GM21360 (cell line): ENCODE measurements around the gene RPP25L.
"Not testable (repeated sequence)": the region's sequence is repeated elsewhere in the genome, so short reads cannot be mapped to it uniquely, and the experiment has no call there.

Source experiments
- ATAC-seq: cut with Tn5 transposase; IDR thresholded peaks from one replicate; pipeline ENCODE4 v1.9.1; 2021; ENCODE audit warnings: mild to moderate bottlenecking, moderate library complexity; ENCODE audit not compliant: unreplicated experiment

The RPP25L gene, protein sequence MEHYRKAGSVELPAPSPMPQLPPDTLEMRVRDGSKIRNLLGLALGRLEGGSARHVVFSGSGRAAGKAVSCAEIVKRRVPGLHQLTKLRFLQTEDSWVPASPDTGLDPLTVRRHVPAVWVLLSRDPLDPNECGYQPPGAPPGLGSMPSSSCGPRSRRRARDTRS

DNA sequence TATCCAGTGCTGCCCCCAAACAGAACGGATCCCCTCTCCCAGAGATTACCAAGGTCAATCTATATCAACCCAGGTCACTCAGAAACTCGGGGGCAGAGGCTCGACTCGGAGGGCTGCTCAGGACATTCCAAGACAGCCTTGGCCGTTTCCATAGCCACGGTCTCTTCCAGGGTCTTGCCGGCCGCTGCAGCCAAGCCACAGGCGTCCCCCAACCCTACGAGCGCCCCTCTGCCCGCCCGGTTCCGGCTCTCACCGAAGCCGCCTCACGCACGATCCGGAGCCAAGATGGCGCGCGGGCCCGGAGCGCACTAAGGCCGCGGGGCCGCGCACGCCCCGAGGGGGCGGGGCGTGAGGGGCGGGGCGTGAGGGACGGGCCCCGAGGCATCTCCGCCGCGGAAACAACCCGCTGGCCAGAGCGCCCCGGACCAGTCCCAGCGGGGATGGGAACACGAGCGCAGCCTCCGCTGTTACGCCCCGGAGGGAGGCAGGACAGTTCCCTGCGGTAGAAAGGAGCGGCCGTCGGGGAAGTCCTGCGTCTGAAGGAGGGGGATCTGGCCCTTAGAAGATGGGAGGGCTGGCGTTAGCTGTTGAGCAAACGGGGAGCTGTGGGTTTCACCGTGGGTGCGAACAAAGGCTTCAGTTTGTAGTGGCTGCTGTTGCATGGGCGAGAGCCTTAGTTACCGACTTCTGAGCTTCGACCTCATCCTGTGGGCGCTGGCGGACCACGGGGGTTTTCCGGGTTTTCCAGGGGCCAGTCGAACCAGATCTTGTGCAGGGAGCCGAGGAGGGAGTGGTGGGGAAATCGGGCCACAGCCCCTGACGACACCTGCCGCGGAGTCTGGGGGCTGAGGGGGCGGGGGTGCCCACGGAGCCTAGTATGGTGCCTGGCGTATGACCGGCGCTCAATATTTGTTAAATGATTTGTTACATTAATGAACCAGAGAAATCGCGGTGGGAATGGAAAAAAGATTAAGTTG lies at the start of gene RPP25L:
RPP25L (minus strand) TSS at position 287 of the 977 bp plus-strand sequence. CDS start 801 bp downstream, outside the sequence.
- peak; percentile 81 for ATAC-seq

DNA sequence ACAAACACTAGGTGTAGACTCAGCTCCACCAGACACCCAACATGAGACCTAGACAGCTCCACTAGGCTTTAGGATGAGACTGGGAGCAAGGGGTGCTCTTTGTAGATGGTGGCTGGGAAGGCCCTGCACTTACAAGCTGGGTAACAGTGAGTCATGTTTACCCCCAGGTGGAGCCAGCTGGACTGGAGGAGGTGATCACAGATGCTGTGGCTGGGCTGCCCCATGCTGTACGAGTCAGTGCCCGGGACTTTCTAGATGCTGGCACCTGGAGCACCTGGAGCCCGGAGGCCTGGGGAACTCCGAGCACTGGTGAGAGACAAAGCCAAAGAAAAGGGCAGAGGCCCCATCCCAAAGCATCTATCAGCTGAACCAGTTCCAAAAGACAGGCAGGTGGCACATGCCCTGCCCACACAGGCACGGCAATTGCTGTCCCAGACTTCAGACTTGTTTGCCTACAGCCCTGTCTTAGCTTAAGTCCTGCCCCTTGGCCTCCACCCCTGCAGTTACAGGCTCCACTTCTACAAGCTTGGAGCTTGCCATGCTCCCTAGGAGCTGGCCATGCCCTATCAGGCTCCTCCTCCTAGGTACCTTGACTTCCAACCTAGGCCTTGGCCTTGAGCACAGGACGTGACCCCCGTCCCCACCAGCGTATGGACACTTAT lies 47.8 kb upstream of the RPP25L start:
- no peak for ATAC-seq

DNA sequence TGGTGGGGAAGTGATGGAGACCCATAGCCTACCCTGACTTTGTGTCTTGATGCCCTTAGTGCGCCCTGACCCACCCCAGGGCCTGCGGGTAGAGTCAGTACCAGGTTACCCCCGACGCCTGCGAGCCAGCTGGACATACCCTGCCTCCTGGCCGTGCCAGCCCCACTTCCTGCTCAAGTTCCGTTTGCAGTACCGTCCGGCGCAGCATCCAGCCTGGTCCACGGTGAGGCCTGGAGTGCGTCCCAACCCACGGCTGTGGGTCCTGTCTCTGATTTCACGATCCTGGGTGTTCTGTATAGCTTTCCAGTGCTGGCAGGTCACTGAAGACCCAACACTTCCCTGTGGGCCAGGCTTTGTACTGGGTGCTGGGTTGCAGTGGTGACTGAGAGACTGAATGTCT lies 46.6 kb upstream of the RPP25L start:
- no peak for ATAC-seq

DNA sequence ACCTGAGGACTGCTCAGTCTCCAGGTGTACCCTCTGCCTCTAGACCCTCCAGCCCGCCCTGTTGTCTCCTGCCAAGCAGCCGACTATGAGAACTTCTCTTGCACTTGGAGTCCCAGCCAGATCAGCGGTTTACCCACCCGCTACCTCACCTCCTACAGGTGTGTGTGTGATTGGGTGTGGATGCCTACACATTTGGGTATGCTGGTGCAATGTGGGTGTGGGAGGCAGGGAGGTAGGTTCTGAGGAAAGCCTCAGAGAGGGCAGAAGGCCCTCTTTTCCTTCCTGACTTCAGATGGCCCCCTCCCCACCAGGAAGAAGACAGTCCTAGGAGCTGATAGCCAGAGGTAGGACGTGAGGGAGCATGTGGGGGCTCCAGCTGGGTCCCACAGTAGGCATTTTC lies 45.1 kb upstream of the RPP25L start:
- ATAC-seq: no peak

DNA sequence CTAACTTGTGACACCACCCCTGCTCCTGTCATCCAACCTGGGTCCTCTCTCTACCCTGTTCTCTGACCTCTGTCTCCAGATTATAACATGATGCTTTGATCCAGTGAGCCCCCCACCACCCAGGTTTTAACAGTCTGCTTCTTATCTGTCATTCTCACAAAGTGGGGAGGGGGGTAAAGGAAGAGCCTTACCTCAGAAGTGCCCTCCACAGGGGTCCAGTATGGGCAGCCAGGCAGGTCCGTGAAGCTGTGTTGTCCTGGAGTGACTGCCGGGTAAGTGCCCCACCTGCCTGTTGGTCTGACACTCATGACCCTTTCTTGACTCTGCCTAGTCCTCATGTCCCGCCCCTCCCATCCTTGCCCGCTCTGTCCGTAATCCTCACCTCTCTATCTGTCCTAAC lies 43.5 kb upstream of the RPP25L start:
- ATAC-seq: no peak

DNA sequence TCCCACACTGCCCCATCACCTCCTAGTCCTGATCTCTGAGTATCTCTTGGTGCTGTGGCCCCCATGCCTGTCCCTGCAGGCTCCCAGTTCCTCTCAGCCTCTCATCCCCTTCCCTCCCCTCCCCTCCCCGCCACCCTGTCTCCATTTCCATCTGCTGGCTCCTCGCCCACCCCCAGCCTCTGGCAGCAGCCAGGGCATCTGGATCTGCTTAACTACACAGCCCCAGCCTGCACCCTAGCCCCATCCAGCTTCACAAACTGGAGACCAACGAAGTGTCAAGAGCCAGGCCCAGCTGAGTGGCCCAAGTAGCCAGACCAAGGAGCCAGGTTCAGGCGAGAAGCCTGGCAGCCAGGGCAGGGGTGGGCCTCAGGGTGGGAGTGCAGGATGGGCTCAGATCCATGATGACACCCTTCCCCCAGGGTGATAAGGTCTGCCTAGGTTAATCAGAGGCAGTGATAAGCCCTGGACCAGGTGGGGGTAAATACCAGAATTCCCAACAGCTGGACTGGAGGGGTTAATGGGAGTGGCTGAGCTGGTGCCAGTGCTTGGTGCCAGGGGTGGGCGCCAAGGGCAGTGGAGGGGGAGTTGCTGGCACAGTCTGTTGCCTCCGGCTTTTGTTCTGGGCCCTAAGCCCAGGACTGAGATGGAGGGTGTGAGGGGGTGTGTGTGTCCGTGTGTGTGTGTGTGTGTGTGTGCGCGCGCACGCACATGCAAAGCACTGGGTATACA lies 42.6 kb upstream of the RPP25L start:
- no peak for ATAC-seq

DNA sequence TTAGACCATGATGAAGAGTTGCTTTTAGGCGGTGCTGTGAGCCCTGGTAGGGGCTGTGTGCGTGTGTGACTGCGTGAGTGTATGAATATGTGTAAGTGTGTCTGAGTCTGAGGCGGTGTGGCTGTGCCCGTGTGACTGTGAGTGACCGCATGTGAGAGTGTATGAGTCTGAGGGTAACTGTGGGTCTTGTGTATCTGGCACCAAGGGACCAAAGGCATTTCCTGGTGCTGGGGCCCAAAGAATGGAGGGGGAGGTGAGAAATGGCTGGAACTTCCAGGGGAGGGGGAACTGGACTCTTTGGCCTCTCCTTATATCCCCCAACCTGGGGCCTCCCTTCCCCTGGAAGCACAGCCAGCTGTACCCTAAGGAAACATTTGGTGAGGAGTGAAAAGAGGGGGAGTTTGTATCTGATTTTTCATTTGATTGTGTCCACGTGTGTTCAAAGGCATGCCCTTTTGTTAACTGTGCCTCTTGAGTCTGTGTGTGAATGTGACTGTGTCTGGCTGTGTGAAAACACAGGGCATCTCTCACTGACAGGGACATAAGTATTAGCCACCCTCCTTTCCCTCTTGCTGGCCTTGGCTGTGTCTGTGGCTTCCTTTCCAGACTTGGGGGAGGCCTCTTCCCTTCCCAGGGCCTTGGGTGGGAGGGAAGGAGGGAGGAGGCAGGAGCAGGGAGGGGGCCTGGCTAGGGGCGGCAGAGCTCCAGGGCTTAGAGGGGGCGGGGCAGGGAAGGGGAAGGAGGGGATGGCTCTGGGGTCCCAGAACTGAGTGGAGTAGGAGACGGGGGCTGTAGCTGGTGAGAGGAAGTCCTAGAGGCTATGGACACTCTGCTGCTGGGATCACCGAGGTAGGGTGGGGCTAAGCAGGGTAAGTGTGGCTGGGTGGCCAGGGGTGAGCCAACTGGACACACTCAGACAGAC lies 41.5 kb upstream of the RPP25L start:
- ATAC-seq: no peak

DNA sequence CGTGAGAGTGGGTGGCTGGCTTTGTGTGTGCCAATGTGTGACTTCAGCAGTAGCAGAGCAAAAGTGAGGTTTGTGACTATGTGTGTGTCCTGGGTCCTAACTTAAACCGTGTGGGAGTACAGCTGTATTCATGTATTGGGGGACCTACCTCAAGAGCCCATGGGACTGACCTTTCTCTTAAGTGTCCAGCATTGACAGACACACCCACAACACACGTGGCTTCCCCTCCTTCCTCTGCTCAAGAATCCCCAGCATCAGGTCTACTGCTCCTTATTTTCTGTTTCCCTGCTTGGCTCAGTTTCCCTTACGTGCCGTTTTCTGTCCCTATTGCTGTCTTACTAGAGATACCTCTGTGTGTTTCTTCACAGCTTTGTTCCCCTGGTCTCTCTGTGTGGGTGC lies 40.7 kb upstream of the RPP25L start:
- no peak for ATAC-seq

DNA sequence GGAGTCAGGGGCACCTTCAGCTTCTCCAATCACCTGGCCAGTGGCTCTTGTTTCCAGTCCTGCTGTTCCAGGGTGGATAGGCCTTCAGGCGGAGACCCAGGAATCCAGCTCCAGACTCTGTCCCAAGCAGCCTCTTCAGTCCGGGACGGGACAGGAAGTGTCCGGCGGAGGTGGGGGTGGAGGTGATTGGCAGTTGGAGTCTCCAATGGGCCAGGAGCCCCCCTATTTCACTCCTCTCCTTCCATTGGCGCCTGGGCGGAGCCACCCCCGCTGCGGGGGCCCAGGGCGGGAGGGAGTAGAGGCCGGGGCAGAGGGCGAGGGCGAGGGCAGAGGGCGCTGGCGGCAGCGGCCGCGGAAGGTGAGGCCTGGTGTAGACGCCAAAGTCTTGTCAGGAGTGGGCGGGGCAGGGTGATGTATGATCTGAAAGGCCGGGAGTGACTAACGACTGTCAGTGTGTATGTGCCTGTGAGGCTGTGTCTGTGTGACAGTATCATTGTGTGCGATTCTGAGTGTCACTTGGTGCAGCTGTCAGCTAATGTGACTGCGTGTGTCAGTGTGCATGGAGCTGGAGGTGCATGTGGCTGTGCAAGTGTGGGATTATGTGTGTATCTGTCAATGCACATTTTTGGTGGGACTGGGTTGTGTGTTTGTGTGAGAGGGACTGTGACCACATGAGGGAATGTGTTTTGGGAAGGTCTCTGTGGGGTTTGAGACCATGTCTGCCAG lies 40.1 kb upstream of the RPP25L start, which contains the start of gene IL11RA:
IL11RA (plus strand) TSS at position 310 of the 726 bp plus-strand sequence. CDS start 3,033 bp downstream, outside the sequence.
- ATAC-seq: no peak

DNA sequence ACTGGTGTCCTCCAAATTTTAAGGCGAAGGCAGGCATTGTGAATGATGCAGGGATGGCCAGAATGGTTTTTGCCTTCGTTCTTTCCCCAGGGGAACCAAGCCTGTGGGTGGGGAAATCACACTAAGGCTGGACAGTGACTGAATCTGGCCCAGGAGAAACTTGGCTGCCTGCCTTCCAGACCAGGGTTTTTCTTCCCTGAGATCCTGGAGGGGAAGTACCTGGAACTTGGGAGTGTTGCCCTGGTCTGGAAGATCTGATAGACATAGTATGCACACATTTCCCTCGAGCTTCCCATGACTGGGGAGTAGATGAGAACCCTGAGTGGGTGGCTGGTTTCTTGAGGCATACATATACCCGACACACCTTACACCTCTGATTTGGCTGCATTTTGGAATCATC lies 39.4 kb upstream of the RPP25L start:
- no peak for ATAC-seq

DNA sequence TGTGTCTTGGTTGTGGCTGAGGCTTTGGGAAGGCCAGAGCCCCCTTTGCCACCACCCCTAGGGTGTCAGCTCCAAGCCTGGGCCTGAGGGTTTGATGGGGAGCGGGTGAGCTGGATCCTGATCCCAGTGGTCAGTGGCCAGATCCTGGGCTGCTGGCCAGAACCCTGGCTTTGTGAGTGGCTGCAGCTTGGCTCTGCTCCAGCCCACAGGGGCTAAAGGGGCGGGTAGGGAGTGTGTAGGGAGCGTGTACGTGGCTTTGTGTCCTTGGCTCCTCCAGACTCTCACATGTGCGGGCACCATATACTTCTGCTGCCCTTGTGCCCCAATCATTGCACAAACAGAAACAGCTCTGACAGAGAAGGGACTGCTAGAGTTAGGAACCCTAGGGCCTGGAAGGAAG lies 38.9 kb upstream of the RPP25L start:
- no peak for ATAC-seq

DNA sequence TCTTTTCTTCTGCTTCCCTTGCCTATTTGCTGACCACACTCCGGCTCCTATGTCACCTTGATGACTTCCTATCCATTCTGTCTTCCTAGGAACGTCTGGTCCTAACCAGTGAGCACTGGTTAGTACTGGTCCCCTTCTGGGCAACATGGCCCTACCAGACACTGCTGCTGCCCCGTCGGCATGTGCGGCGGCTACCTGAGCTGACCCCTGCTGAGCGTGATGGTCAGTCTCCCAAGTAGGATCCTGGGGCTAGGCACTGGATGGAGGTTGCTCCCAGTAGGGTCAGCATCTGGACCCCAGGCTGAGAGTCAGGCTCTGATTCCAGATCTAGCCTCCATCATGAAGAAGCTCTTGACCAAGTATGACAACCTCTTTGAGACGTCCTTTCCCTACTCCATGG lies 36.8 kb upstream of the RPP25L start:
- no peak for ATAC-seq

DNA sequence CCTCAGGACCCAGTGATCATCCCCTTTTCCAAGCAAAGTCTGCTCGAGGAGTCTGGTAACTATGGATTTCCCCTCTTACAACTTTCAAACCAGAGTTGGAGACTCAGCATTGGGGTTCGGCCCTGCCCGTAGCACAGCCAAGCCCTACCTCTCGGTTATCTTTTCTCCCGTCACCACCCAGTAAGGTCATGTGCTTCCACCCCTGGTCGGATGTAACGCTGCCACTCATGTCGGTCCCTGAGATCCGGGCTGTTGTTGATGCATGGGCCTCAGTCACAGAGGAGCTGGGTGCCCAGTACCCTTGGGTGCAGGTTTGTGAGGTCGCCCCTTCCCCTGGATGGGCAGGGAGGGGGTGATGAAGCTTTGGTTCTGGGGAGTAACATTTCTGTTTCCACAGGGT lies 35.8 kb upstream of the RPP25L start:
- ATAC-seq: no peak

DNA sequence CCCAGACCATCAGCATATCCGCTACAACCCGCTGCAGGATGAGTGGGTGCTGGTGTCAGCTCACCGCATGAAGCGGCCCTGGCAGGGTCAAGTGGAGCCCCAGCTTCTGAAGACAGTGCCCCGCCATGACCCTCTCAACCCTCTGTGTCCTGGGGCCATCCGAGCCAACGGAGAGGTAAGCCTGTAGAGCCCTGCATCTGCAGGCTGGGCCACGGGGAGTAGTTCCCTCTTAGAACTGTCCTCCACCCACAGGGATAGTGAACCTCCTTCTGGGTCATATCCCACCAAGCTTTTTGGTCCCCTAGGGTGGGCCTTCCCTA lies 35.1 kb upstream of the RPP25L start:
- no peak for ATAC-seq

DNA sequence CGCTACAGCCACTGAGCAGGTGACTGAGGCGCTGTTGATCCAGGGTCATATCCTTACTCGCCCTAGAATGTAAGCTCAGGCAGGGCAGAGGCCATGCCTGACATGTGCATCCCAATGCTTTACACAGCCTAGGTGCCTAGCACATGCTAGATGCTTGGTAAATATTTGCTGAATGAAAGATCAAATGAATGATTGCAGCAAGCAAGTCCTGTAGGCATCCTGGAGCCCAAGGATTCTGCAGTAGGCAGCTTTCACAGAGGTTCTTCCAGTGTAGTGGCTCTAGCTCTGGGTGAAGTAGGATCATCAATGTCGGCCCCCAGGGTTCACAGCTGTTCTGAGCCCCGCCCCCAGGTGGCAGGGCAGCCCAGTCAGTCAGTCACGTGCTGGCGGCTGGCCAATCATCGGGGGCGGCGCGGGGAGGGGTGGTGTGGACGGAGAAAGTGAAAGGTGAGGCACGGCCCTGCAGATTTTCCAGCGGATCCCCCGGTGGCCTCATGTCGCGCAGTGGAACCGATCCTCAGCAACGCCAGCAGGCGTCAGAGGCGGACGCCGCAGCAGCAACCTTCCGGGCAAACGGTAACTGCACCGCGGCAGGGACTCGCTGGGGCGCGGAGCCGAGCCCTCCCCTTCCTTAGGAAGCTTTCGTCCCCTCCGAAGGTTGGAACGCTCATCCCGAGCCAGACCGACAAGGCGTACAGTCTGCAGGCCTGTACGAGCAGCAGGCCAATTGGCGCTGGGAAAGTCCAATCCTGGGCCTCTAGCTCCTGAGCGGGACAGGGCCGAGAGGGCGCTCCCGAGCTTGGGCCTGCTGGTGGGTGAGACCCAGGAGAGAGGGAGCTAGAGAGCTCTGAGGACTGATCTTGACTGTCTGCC lies 34.5 kb upstream of the RPP25L start, which contains the start of gene GALT:
GALT (plus strand) TSS at position 465 of the 873 bp plus-strand sequence; CDS start at position 495, 30 bp downstream.
- peak; percentile 85 for ATAC-seq

DNA sequence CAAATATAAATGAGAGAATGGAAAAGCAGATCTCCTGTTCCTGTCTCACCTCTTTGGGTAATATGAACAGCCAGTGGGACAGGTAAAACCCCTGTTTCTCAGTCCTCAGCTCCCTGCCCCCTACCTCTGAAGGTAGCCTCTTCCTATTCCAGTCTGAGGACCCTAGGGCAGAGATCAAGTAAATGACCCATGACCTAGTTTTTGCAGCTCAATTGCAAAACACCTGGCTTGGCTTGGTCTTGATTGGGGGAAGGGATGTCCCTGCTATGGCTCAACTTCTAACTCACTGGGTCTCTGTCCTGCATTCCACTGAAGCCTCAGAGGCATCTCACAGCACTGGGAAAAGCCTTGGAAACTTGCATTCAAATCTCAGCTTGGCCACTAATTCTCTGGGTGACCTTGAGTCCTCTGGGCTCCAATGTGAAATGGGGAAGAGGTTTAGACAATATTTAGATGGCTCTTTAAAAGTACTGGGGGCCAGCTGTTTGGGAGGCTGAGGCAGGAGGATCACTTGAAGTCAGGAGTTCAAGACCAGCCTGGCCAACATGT lies 32.9 kb upstream of the RPP25L start:
- no peak for ATAC-seq

DNA sequence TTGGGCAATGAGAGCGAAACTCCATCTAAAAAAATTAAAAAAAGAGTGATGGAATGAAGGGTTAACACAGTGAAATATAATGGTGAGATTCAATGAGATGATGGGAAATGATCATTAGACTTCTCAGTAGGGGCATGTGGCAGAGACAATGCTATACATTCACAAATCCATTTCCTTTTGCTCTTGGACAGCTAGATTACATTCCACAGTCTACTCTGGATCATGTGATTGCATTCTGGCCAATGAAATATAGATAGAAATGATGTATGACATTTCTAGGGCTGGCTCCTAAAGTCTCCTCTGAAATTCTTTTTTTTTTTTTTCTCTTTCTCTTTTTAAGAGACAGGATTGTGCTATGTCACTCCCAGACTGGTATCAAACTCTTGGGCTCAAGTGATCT lies 30.8 kb upstream of the RPP25L start:
- no peak for ATAC-seq

DNA sequence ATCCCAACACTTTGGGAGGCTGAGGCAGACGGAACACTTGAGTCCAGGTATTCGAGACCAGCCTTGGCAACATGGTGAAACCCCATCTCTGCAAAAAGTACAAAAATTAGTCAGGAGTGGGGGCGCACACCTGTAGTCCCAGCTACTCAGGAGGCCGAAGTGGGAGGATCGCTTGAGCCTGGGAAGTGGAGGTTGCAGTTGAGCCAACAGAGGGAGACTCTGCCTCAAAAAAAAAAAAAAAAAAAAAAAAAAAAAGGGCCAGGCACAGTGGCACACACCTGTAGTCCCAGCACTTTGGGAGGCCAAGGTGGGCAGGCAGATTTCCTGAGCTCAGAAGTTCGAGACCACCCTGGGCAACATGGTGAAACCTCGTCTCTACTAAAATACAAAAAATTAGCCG lies 27.4 kb upstream of the RPP25L start:
- not testable (repeated sequence) for ATAC-seq
